K562 treated with DMSO at 1 percent for 4 hours (cell line): Measurements from ENCODE around the gene CEBPZ. TPM values are rescaled to one million over a fixed set of nuclear protein-coding genes. Genes with fewer than 3 reads are reported as not detected.

ENCODE experiments used
- total RNA-seq: library from RNA; unstranded; fragments of 300-600 nt; gene quantifications from 2 replicates; pipeline ENCODE4 v1.2.3, GENCODE V29; 2022; ENCODE audit not compliant: insufficient read depth

Gene CEBPZ
- total RNA-seq: 28.8 and 32.2 TPM in 2 replicates

DNA sequence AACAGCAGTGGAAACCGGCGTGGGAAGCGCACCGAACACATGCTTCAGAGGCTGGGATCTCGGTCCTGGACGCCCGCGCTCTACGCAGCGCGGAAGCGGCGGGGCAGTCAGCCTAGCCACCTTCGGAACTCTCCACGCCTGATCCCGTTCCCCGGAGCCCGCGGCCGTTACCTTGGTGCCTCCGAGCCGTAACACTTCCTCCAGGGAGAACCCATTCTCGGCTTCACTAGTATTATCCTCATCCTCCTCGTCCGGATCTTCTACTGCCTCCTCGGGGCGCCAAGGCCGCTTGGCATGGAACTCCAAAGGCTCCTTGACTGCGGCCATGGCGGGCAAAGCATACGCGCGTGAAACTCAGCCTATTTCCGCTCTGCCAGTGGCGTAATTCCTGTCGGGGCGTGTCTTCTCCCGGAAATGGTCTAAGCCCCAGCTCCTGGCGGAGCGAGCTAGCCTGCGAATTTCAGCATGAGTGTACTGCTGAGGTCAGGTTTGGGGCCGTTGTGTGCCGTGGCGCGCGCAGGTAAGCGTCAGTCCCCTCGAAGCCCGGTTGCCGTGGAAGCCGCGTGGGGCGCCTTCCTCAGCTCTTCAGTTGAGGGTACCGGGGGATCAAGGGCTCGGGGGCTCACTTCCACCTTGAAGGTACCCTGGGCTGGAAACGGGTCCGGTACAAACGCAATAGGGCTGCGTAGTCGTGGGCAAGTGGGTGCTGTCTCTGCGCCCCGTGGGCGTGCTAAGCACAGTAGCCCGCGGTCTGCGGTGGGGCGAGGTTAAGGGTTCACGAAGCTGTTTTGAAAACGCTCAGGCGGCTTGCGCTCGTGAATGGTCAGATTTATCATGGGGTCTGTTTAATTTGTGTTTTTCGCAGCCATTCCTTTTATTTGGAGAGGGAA is at the start of gene CEBPZ, which contains the start of gene NDUFAF7:
CEBPZ (minus strand) TSS at position 356 of the 890 bp plus-strand sequence; CDS start at position 327, 29 bp downstream.
NDUFAF7 (plus strand) TSS at position 418 of the 890 bp plus-strand sequence; CDS start at position 466, 48 bp downstream.

DNA sequence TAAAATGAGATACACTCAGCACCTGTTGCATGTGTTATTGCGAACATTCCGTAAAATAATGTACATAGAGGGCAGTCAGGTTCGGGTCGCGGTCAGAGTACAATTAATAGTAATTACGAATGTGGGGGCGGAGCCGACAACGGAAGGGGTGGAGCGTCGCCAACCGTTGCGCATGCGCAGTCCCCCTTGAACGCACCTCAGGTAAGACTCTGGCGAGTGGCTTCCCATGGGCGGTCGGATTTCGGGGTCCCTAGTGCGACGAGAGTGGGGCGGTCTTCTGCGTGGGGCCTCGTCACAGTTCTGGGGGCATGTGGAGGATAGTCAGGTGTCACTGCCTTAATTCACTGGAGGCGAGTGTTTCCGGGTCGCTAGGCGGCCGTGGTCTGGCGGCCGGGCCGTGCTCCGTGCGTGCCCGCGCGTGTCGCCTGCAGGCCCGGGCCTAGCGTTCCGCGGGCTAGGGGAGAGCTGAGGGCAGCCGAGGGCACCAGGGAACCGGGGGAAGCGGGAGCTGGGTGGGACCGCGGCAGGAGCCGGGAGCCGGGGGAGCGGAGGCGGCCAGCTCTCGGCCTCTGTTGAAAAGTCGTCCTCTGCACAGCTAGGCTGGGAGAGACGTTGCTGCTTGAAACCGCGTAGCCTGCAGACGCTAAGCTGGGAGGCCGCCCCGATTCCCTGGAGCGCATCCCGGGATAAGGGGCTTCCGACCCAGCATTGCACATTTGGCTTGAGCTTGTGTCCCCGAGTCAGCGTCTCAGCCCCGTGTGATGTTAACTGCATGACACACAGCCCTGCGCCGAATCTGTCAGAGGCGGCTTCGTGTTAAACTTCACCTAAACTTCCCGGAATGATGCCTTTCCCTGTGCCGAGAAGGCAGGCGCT is 34.8 kb downstream of the CEBPZ start, which contains the start of gene CEBPZOS:
CEBPZOS (plus strand) TSS at position 177 of the 876 bp plus-strand sequence. CDS start 3,209 bp downstream, outside the sequence.

DNA sequence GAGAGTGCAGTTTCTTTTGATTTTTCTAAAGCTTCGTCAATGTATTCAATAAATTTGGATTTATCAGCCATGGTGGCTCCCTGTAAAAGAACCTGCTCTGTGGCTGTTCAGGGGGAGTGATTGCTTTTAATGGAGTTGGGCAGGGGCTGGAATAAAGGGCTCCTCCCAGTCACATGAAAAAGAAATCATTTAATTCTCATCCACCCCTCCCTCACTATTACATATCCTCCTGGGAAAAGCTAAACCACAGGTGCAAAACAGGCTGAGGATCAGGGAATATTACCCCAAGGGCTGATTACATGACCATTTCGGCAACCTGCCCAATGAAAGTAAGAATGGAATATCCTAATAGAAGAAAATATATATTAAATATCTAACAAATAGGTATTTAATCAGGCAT is 42.8 kb downstream of the CEBPZ start, which contains the start of gene SULT6B1:
SULT6B1 (minus strand) TSS at position 101 of the 400 bp plus-strand sequence; CDS start at position 71, 30 bp downstream.

GRCh38 chr2:37156857-37157714 is 74.3 kb downstream of the CEBPZ start, which contains the start of gene EIF2AK2:
Gene EIF2AK2, minus strand, starts transcription at chr2:37156980. Its CDS starts 9,174 bp downstream, at chr2:37147806.

Other genes with a start within 250 kb of the CEBPZ start
- 5.0 and 8.4 TPM in 2 replicates for gene HEATR5B, start 147.2 kb downstream of the CEBPZ start, total RNA-seq
- gene GPATCH11, start 147.1 kb downstream of the CEBPZ start, total RNA-seq: 7.7 and 8.4 TPM in 2 replicates
- 3.9 and 4.5 TPM in 2 replicates for gene EIF2AK2, start 74.6 kb downstream of the CEBPZ start, total RNA-seq
- not detected in 2 replicates for gene SULT6B1, start 42.9 kb downstream of the CEBPZ start, total RNA-seq
- gene CEBPZOS, start 35.1 kb downstream of the CEBPZ start, total RNA-seq: 20.0 and 21.1 TPM in 2 replicates
- gene NDUFAF7, start 62 bp upstream of the CEBPZ start, total RNA-seq: 9.4 and 11.2 TPM in 2 replicates
- 8.1 and 8.6 TPM in 2 replicates for gene PRKD3, start 93.2 kb upstream of the CEBPZ start, total RNA-seq
- not detected in 2 replicates for gene QPCT, start 113.0 kb upstream of the CEBPZ start, total RNA-seq